HG02642 (cell line): ENCODE measurements around the gene CYLC1.

Source experiments
- ATAC-seq: cut with Tn5 transposase; IDR thresholded peaks from one replicate; pipeline ENCODE4 v1.9.1; 2021; ENCODE audit warnings: mild to moderate bottlenecking; ENCODE audit not compliant: unreplicated experiment, poor library complexity

The CYLC1 gene, protein sequence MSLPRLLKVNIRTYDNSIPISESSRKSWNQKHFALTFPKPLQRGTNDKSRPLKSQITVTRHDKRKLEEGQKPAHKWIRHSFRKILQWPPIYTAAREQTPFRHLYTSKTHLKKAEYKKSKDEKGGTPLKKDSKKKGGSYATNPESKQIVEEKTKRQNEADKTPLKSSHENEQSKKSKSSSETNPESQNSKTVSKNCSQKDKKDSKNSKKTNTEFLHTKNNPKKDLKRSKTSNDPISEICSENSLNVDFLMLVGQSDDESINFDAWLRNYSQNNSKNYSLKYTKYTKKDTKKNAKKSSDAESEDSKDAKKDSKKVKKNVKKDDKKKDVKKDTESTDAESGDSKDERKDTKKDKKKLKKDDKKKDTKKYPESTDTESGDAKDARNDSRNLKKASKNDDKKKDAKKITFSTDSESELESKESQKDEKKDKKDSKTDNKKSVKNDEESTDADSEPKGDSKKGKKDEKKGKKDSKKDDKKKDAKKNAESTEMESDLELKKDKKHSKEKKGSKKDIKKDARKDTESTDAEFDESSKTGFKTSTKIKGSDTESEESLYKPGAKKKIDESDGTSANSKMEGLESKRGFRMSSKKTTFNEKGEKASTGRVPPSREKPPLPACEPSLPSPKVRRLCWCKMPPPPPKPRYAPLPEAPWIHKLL

DNA sequence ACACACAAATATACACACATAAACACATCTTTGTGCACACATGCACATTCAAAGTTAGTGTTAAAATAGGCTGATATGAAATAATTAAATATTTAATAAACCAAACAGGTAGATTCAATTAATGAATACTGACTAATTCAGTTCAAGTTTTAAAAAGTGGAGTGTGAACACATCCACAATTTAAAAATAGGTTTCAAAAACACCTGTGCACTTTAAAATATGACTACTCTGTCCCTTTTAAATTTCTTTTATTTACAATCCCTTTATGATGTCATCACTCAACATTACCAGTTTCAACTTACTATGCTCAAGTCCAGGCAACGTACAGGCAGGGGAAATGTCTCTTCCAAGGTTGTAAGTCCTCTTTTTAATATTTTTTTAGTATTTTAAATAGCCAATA is at the start of gene CYLC1:
Gene CYLC1, plus strand, starts transcription at position 301 of the 400 bp plus-strand sequence. Its CDS starts 37 bp downstream, at position 338.
- ATAC-seq: no peak

DNA sequence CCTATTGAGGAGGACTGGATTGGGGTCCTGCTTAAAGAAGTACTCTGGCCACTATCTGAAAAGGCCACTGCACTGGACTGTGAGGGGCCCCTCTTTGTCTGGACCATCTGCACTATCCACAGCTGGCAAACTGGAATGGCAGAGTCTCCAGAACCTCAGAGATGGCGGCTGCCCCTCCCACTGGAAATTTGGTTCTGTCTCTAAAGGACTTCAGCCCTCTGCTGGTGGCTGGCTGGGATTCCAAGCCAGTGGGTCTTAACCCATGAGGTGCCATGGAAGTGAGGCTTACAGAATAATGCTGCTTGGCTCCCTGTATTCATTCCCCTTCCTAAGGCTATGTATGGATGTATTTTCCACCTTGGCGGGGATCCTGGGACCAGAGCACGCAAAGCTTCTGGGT is 41.6 kb upstream of the CYLC1 start:
- ATAC-seq: no peak

DNA sequence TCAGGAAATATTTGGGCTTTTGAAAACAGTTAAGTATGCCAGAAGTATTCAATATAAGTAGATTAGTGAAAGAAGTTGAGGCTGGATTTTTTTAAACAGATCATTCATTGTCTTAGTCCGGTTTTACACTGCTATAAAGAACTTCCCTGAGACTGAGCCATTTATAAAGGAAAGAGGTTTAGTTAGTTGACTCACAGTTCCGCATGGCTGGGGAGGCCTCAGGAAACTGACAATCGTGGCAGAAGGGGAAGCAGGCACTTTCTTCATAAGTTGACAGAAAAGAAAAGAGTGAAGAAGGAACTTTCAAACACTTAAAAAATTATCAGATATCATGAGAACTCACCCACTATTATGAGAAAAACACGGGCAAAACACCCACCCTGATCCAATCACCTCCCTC is 31.1 kb upstream of the CYLC1 start:
- no peak for ATAC-seq

DNA sequence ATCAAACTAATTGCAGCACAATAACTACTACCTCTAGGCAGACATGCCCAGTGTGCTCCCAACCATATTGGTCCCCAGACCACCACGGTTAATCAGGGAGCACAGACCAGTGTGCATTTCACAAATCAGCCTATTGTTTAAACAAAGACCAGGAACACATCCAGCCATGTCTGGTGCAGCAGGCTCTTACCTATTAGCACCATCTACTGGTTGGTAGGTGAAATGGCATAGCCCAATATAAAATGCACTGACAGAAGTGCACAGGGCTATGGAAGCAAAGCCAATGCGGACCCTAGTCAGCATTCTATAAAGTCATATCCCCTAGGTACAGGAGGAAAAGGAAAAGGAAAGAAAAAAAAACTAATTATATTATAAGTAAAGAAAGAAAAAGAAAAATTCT is 15.5 kb upstream of the CYLC1 start:
- peak; percentile 96 for ATAC-seq

DNA sequence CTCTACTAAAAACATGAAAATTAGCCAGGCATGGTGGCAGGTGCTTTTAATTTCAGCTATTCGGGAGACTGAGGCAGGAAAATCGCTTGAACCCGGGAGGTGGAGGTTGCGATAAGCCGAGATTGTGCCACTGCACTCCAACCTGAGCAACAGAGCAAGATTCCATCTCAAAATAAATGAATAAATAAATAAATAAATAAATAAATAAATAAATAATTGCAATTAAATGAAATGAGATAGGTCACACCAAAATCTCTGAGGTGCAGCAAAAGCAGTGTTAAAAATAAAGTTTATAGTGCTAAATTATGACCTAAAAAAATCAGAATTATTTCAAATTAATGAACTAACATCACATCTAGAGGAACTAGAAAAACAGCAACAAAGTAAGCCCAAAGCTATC is 13.6 kb upstream of the CYLC1 start:
- no peak for ATAC-seq

DNA sequence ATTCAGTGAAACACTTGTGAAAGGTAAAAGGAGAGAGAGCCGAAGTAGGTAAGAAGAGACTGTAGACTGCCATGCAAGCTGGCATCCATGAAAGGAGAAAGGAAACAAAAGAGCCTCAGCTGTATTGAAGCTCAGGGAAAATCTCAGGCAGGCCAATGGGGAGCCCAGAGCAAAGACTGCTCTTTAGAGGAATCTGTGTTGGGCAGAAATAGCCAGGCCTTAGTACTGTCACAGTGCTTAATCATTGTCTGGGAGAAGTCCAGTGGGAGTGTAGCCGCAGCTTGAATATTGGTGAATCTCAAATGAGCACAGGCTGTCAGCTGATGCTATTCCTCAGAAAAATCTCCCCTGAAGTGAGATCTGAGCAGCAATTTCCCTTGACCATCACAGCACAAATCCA is 27.6 kb downstream of the CYLC1 start:
- ATAC-seq: no peak

DNA sequence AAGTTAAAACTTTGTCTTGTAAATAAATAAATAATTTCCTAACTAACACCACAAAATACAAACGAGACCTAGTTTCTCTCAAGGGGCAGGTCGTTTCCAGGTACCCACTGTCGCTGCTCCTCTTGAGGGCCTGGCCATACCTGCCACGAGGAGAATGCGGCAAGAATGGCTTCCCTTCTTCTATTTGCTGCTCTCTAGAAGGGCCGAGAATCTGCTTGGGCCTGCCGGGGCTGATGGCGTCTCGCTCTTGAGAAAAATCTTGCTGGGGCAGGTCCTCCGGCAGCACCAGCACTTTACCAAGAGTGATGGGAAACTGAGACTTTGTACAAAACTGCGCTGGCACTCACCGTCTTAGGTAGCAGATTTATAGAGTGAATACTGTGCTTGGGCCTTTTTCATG is 31.5 kb downstream of the CYLC1 start:
- ATAC-seq: no peak

DNA sequence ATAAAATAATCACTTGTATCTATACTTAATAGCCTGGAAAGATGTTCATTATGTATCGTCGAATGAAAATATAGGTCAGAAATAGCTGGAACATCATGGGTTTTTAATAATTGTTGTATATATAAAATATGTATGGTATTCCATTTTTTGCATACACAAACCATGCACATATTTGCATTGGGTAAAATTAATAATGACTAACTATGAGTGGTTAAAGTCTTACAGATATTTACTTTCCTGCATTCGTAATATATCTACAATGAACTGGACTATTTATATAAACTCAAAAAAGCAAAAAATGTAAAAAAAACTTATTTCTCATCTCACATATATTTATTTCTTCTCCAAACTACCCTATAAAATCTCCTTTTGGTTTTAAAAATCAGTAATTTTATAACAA is 46.0 kb downstream of the CYLC1 start:
- ATAC-seq: no peak

DNA sequence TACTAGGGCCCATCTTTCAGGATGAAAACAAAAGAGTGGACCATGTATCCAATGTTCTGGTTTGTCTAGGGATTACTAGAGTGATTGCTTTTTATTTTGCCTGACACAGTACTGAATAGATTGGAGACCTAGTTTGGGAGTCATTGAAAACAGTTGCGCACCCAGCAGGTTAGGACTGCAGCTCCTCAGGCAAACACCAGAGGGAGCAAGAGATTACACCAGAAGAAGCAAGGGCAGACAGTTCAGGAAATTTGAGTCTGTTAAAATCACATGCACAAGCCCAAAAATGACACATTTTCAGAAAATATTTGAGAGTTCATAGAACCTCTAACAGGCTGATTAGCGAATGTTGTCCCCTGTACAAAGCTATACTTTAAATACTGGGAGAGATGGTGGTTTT is 55.6 kb downstream of the CYLC1 start:
- no peak for ATAC-seq

DNA sequence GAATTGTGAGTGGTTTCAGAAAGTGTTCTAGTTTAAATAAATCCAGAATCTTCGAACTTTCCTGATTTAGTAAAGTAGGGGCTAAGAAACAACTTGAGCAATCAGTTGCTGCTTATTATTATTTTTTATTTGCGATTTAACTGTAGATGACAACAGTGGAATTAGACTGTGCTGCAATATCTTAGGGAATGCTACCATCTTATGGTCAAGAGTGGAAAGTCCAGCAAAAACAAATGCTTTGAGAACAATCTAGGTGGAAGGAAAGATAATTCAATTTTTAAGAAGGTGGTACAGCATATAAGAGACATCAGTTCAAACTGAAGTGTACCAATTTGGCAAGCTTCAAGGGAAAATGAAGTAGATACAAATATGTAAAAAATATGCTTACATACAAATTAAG is 73.3 kb downstream of the CYLC1 start:
- ATAC-seq: no peak
